IPS-15b (cell line): ENCODE results near the gene CFAP20.

Experiments
- H3K27me3 ChIP-seq: one replicate; pipeline ENCODE4 v1.6.1; 2013; ENCODE audit warnings: low read length; ENCODE audit not compliant: control insufficient read depth, insufficient read depth
- H3K36me3 ChIP-seq: one replicate; pipeline ENCODE4 v1.6.1; 2013; ENCODE audit warnings: low read length; ENCODE audit not compliant: control insufficient read depth, insufficient read depth
- H3K4me1 ChIP-seq: one replicate; pipeline ENCODE4 v1.6.1; 2013; ENCODE audit warnings: mild to moderate bottlenecking, low read length; ENCODE audit not compliant: control insufficient read depth, insufficient read depth
- H3K4me3 ChIP-seq: one replicate; pipeline ENCODE4 v1.5.1; 2013; ENCODE audit warnings: low read depth, low read length
- H3K9ac ChIP-seq: one replicate; pipeline ENCODE4 v1.6.1; 2013; ENCODE audit warnings: low read depth, mild to moderate bottlenecking, low read length
- H3K9me3 ChIP-seq: one replicate; pipeline ENCODE4 v1.6.1; 2013; ENCODE audit warnings: mild to moderate bottlenecking, low read length; ENCODE audit not compliant: control insufficient read depth, insufficient read depth

The CFAP20 gene

GRCh38 chr16:58148526-58148925, 19.3 kb upstream of the CFAP20 start:
- H3K4me1 ChIP-seq: no peaks in the 10 kb centered on the region
- H3K9me3 ChIP-seq: no peaks in the 10 kb centered on the region
- H3K4me3 ChIP-seq: no peak overlapping the region
- H3K36me3 ChIP-seq: no peaks in the 10 kb centered on the region
- no peak overlapping the region for H3K9ac ChIP-seq
- no peaks in the 10 kb centered on the region for H3K27me3 ChIP-seq

GRCh38 chr16:58148099-58148498, 18.9 kb upstream of the CFAP20 start:
- Histone ChIP-seq H3K9me3 (no peaks in the 10 kb centered on the region), H3K36me3 (no peaks in the 10 kb centered on the region), H3K9ac (no peak overlapping the region), H3K4me3 (no peak overlapping the region), H3K4me1 (no peaks in the 10 kb centered on the region), H3K27me3 (no peaks in the 10 kb centered on the region)

GRCh38 chr16:58138852-58139251, 9.7 kb upstream of the CFAP20 start:
- H3K9ac ChIP-seq: no peak overlapping the region

GRCh38 chr16:58137581-58137980, 8.4 kb upstream of the CFAP20 start:
- no peak overlapping the region for H3K9ac ChIP-seq
- H3K9me3 ChIP-seq: no peaks in the 10 kb centered on the region
- no peaks in the 10 kb centered on the region for H3K36me3 ChIP-seq
- H3K27me3 ChIP-seq: no peaks in the 10 kb centered on the region
- H3K4me3 ChIP-seq: no peak overlapping the region
- no peaks in the 10 kb centered on the region for H3K4me1 ChIP-seq

More at GRCh38 chr16:58138852-58139251, 9.7 kb upstream of the CFAP20 start:
- no peaks in the 10 kb centered on the region for H3K9me3 ChIP-seq
- H3K4me1 ChIP-seq: no peaks in the 10 kb centered on the region
- no peaks in the 10 kb centered on the region for H3K36me3 ChIP-seq
- H3K4me3 ChIP-seq: no peak overlapping the region
- H3K27me3 ChIP-seq: no peaks in the 10 kb centered on the region

- H3K4me1 ChIP-seq: peaks cover 8% of the 10 kb centered on the region
- H3K9ac ChIP-seq: peak overlapping the region; percentile 85
- H3K9me3 ChIP-seq: no peaks in the 10 kb centered on the region
- H3K36me3 ChIP-seq: no peaks in the 10 kb centered on the region
- H3K27me3 ChIP-seq: no peaks in the 10 kb centered on the region
- H3K4me3 ChIP-seq: peak overlapping the region; percentile 84
Observed at GRCh38 chr16:58128711-58129096, 477 bp downstream of the CFAP20 start.

GRCh38 chr16:58128181-58128631, 975 bp downstream of the CFAP20 start:
- peaks cover 8% of the 10 kb centered on the region for H3K4me1 ChIP-seq
- no peaks in the 10 kb centered on the region for H3K27me3 ChIP-seq
- no peak overlapping the region for H3K9ac ChIP-seq
- no peaks in the 10 kb centered on the region for H3K36me3 ChIP-seq
- no peaks in the 10 kb centered on the region for H3K9me3 ChIP-seq
- H3K4me3 ChIP-seq: peak overlapping the region; percentile 84

- Histone ChIP-seq H3K36me3 (no peaks in the 10 kb centered on the region), H3K9me3 (no peaks in the 10 kb centered on the region), H3K9ac (no peak overlapping the region), H3K4me3 (peak overlapping the region; percentile 84), H3K4me1 (peaks cover 8% of the 10 kb centered on the region), H3K27me3 (no peaks in the 10 kb centered on the region)
Observed at GRCh38 chr16:58127634-58128033, 1.5 kb downstream of the CFAP20 start.

GRCh38 chr16:58127033-58127556, 2.1 kb downstream of the CFAP20 start:
- H3K9me3 ChIP-seq: no peaks in the 10 kb centered on the region
- peaks cover 8% of the 10 kb centered on the region for H3K4me1 ChIP-seq
- no peak overlapping the region for H3K9ac ChIP-seq
- H3K36me3 ChIP-seq: no peaks in the 10 kb centered on the region
- H3K4me3 ChIP-seq: peak overlapping the region; percentile 84
- H3K27me3 ChIP-seq: no peaks in the 10 kb centered on the region

GRCh38 chr16:58126451-58126961, 2.7 kb downstream of the CFAP20 start:
- Histone ChIP-seq H3K9me3 (no peaks in the 10 kb centered on the region), H3K9ac (no peak overlapping the region), H3K36me3 (no peaks in the 10 kb centered on the region), H3K27me3 (no peaks in the 10 kb centered on the region), H3K4me1 (peaks cover 11% of the 10 kb centered on the region), H3K4me3 (no peak overlapping the region)

GRCh38 chr16:58125781-58126335, 3.3 kb downstream of the CFAP20 start:
- H3K27me3 ChIP-seq: no peaks in the 10 kb centered on the region
- H3K36me3 ChIP-seq: no peaks in the 10 kb centered on the region
- H3K9me3 ChIP-seq: no peaks in the 10 kb centered on the region
- no peak overlapping the region for H3K9ac ChIP-seq
- H3K4me3 ChIP-seq: no peak overlapping the region
- peaks cover 13% of the 10 kb centered on the region for H3K4me1 ChIP-seq

GRCh38 chr16:58125041-58125440, 4.1 kb downstream of the CFAP20 start:
- Histone ChIP-seq H3K9ac (no peak overlapping the region), H3K9me3 (no peaks in the 10 kb centered on the region), H3K36me3 (no peaks in the 10 kb centered on the region), H3K27me3 (no peaks in the 10 kb centered on the region), H3K4me1 (peaks cover 13% of the 10 kb centered on the region), H3K4me3 (no peak overlapping the region)

- Histone ChIP-seq H3K4me1 (peaks cover 13% of the 10 kb centered on the region), H3K27me3 (no peaks in the 10 kb centered on the region), H3K9me3 (no peaks in the 10 kb centered on the region), H3K9ac (no peak overlapping the region), H3K4me3 (no peak overlapping the region), H3K36me3 (no peaks in the 10 kb centered on the region)
Observed at GRCh38 chr16:58124601-58124915, 4.6 kb downstream of the CFAP20 start.
